ENCODE measurements around the gene RAB37. TPM values are rescaled to one million over a fixed set of nuclear protein-coding genes. Genes with fewer than 3 reads are reported as not detected.

Gene RAB37
- total and polyA plus RNA-seq, 2 of the 8 experiments (the other 6 are each of a cell fraction or from before 2014, with no cell fraction given), result 5.5 to 6.1 TPM

- TF ChIP-seq SIRT6 (IDR thresholded peaks at IDR 0.05; ENCODE audit: low read length), result no peak
These were observed 33.7 kb upstream of the RAB37 start (continued) for GRCh38 chr17:74703311-74703710.

Data from H1 (cell line).